GM18858 (cell line): ENCODE measurements around the gene MCRIP2.

ENCODE experiments used
- ATAC-seq: cut with Tn5 transposase; IDR thresholded peaks from one replicate; pipeline ENCODE4 v1.9.1; 2021; ENCODE audit not compliant: unreplicated experiment

The MCRIP2 gene

DNA sequence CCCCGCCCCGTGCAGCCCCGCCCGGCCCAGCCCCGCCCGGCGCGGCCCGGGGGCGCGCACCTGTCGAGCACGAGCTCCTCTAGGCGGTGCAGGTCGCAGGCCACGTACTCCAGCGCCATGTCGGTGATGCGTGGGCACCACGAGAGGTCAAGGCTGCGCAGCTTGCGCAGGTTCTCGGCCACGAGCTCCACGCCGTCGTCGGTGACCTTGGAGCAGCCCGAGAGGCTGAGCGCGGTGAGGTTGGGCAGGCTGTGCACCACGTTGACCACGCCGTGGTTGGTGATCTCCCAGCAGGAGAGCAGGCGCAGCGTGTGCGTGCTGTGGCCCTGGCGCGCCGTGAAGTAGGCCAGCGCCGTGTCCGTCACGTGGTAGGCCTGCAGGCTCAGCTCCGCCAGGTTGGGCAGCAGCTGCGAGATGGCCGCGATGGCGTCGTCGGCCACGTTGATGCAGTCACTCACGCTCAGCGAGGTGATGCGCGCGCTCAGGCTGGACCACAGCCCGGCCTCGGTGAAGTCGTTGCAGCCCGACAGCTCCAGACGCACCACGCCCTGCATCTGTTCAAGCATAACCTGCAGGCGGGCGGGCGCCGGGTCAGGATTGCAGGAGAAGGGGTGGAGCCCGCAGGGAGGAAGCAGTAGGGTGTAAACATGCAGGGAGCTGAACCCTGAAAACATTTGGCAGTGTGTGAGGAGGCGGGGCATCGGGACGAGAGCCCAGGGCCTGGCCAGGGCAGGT lies 53.9 kb downstream of the MCRIP2 start:
- no peak for ATAC-seq
